ENCODE results near the gene PRDM13. TPM values are rescaled to one million over a fixed set of nuclear protein-coding genes. Genes with fewer than 3 reads are reported as not detected.

Gene PRDM13
- total and polyA plus RNA-seq, 2 of the 13 experiments (the other 11 are each of a cell fraction or from before 2014, with no cell fraction given) = not detected

DNA sequence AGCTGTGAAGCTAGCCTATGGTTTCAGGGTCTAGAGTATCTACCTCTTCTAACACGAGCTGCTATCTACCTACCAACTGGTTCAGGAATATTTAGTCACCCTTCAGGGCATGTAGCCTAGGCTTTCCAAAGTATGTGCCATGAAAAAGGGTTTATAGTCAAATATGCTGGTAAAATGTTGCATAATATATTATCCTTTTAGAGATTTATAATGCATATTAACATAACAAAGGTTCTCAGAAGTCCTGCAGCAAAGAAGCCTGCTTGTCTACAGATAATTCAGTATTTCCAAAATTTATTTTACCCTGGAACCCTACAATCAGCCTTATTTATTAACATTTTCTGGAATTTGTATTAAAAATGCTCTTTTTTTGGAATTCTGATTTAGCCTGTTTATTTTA is 56.0 kb downstream of the PRDM13 start:
- DNase-seq (ENCODE audit: low spot score) = no peak
- no peak overlapping the region for H3K27ac ChIP-seq (ENCODE audit: extremely low read length, insufficient read depth, low read length)
- H3K9me3 ChIP-seq (ENCODE audit: low read length) = no peaks in the 10 kb centered on the region
- in situ Hi-C loops (cut with HindIII; ENCODE audit: extremely low pct_ligation_motif_present, low pct_unique_long_range_greater_than_20kb) = no loop called here
- ATAC-seq = no peak
- intact Hi-C loops (cut with micrococcal nuclease; ENCODE audit: unreplicated experiment) = no loop called here
- H3K36me3 ChIP-seq (replicated peaks in 1 of 2; ENCODE audit: control insufficient read depth in 1 of 2, insufficient read depth in 2 of 2, low read length in 2 of 2) = no peaks in the 10 kb centered on the region
- no peaks in the 10 kb centered on the region; a peak in 1 of 5 replicates for H3K27me3 ChIP-seq (ENCODE audit: control insufficient read depth in 1 of 2, insufficient read depth in 2 of 2, low read length in 2 of 2)
- H3K4me1 ChIP-seq (ENCODE audit: insufficient read depth, low read length) = no peaks in the 10 kb centered on the region
- H2AFZ ChIP-seq (ENCODE audit: low read length) = no peak overlapping the region
- no peak for FAIRE-seq
- ChIA-PET POLR2A (no interaction called here), CTCF (ENCODE audit: low intra/inter-chr PET ratio, low total read pairs) (no interaction called here)
- H3K79me2 ChIP-seq (ENCODE audit: insufficient read depth, low read length) = no peaks in the 10 kb centered on the region
- no peak overlapping the region for H3K4me3 ChIP-seq (replicated peaks in 1 of 3; ENCODE audit: insufficient read depth in 1 of 3, low read depth in 2 of 3, low read length in 3 of 3)
- TF ChIP-seq RARG (CRISPR knock-in tag; IDR thresholded peaks at IDR 0.05; ENCODE audit: low read depth) = no peak
- TF ChIP-seq, protein P1, sequence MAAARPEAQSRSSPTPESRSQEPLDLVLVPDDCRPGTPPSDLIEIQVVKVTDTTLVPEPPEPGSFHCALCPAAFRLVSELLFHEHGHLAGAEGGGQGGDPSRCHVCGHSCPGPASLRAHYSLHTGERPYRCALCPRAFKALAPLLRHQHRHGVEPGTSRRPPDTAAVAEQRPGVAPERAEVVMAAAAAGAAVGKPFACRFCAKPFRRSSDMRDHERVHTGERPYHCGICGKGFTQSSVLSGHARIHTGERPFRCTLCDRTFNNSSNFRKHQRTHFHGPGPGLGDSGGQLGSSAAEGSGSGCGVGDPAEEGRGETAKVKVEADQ (CRISPR knock-in tag; IDR thresholded peaks at IDR 0.05; ENCODE audit: borderline replicate concordance) = no peak
- no peak for TF ChIP-seq NR2F2 (IDR thresholded peaks at IDR 0.05; ENCODE audit: borderline replicate concordance, low read depth)
- no peak for TF ChIP-seq DMTF1 (CRISPR knock-in tag; IDR thresholded peaks at IDR 0.05)
- no peak for TF ChIP-seq HHEX (CRISPR knock-in tag; IDR thresholded peaks at IDR 0.05)
- TF ChIP-seq ZNF224 (CRISPR knock-in tag; IDR thresholded peaks at IDR 0.05) = no peak
- no peak for TF ChIP-seq ZNF549 (CRISPR knock-in tag; IDR thresholded peaks at IDR 0.05)
- no peak for TF ChIP-seq RFX1 (IDR thresholded peaks at IDR 0.05)
- TF ChIP-seq HNF4G (IDR thresholded peaks at IDR 0.05; ENCODE audit: borderline replicate concordance, low read depth, low read length) = no peak
- TF ChIP-seq HNF4G (CRISPR knock-in tag; IDR thresholded peaks at IDR 0.05; ENCODE audit: borderline replicate concordance, low read depth) = no peak
- TF ChIP-seq, protein P2, sequence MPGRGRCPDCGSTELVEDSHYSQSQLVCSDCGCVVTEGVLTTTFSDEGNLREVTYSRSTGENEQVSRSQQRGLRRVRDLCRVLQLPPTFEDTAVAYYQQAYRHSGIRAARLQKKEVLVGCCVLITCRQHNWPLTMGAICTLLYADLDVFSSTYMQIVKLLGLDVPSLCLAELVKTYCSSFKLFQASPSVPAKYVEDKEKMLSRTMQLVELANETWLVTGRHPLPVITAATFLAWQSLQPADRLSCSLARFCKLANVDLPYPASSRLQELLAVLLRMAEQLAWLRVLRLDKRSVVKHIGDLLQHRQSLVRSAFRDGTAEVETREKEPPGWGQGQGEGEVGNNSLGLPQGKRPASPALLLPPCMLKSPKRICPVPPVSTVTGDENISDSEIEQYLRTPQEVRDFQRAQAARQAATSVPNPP (CRISPR knock-in tag; IDR thresholded peaks at IDR 0.05) = no peak
- no peak for TF ChIP-seq NR3C1 (CRISPR knock-in tag; IDR thresholded peaks at IDR 0.05)
- TF ChIP-seq ZNF660 (CRISPR knock-in tag; IDR thresholded peaks at IDR 0.05; ENCODE audit: borderline replicate concordance, low read depth) = no peak
- no peak for TF ChIP-seq SRSF4 (IDR thresholded peaks at IDR 0.05; ENCODE audit: low read depth, low read length, poor library complexity, severe bottlenecking)
- no peak for TF ChIP-seq ZFP36L2 (CRISPR knock-in tag; IDR thresholded peaks at IDR 0.05)
- TF ChIP-seq ZNF550 (CRISPR knock-in tag; IDR thresholded peaks at IDR 0.05; ENCODE audit: borderline replicate concordance) = no peak
- TF ChIP-seq FLYWCH1 (CRISPR knock-in tag; IDR thresholded peaks at IDR 0.05) = no peak
- TF ChIP-seq IRX3 (CRISPR knock-in tag; IDR thresholded peaks at IDR 0.05; ENCODE audit: borderline replicate concordance, low read depth) = no peak
- no peak for TF ChIP-seq EP300 (IDR thresholded peaks at IDR 0.05; ENCODE audit: low read depth in 2 of 2, low read length in 2 of 2)
- TF ChIP-seq EP300 (CRISPR knock-in tag; IDR thresholded peaks at IDR 0.05; ENCODE audit: borderline replicate concordance) = no peak
- TF ChIP-seq ZFP90 (CRISPR knock-in tag; IDR thresholded peaks at IDR 0.05; ENCODE audit: borderline replicate concordance) = no peak
- no TSS peak for BruUV-seq (replicated peaks)
- WGBS (ENCODE audit: low lambda C conversion rate) = 0% methylated on average over 1 of the region's 1 CpG
- no peaks in the 10 kb centered on the region for H4K20me1 ChIP-seq (ENCODE audit: insufficient read depth, low read length)
- no peak overlapping the region for H3K9ac ChIP-seq (ENCODE audit: insufficient read depth, low read depth, low read length)
- no peak overlapping the region for H3K4me2 ChIP-seq (ENCODE audit: low read depth, low read length)

All from HepG2 (cell line).